Large intestine (tissue), 3 donors: ENCODE measurements around the gene POLR2B. TPM values are rescaled to one million over a fixed set of nuclear protein-coding genes. Genes with fewer than 3 reads are reported as not detected.

Source experiments
- DNase-seq, 2 donors: peaks; one replicate each; pipeline versions ENCODE4 v3.0.0 to v3.0.0-alpha.2; 2013
- H3K27ac ChIP-seq: one replicate; pipeline ENCODE4 v1.5.1; 2013; ENCODE audit warnings: low read length
- H3K27me3 ChIP-seq: 2 replicates; pipeline ENCODE4 v1.6.1; 2013; ENCODE audit warnings: low read length; ENCODE audit not compliant: control insufficient read depth, insufficient read depth
- H3K36me3 ChIP-seq: 2 replicates; pipeline ENCODE4 v1.6.1; 2013; ENCODE audit warnings: low read length; ENCODE audit not compliant: control insufficient read depth, insufficient read depth
- H3K4me1 ChIP-seq: one replicate; pipeline ENCODE4 v1.6.1; 2013; ENCODE audit warnings: low read length; ENCODE audit not compliant: control insufficient read depth, insufficient read depth
- H3K4me3 ChIP-seq: one replicate; pipeline ENCODE4 v1.5.1; 2013; ENCODE audit warnings: low read length
- H3K9me3 ChIP-seq: one replicate; pipeline ENCODE4 v1.6.1; 2013; ENCODE audit warnings: mild to moderate bottlenecking, low read depth, low read length, moderate library complexity; ENCODE audit not compliant: control insufficient read depth
- WGBS: methylation state at CpG from one replicate; pipeline ENCODE4 v1.1.5; 2013; ENCODE audit warnings: low lambda C conversion rate; ENCODE audit not compliant: insufficient coverage; 5-methylcytosine and 5-hydroxymethylcytosine counted together
- polyA plus RNA-seq: library from polyadenylated mRNA; unstranded; fragments of 120-200 nt; gene quantifications from one replicate; pipeline ENCODE4 v1.2.1, GENCODE V29; 2013

POLR2B gene
- polyA plus RNA-seq, 1 donor: 80.7 TPM

DNA sequence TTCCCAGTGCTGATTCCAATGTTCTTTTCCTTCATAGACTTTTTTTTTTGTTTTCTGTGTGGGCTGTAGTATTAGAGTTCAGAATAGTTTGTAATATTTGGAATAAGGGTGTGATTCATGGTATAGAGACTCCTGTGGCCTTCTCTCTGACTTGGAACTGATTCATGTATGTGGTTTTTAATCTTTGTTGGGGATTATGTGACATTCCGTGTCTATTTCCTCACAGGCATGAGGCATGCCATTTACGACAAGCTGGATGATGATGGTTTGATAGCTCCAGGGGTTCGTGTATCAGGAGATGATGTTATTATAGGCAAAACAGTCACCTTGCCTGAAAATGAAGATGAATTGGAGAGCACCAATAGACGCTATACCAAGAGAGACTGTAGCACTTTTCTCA lies 44.4 kb downstream of the POLR2B start:
- Histone ChIP-seq H3K27ac (no peak overlapping the region), H3K27me3 (no peaks in the 10 kb centered on the region), H3K4me1 (no peaks in the 10 kb centered on the region), H3K36me3 (peaks cover 84% of the 10 kb centered on the region), H3K9me3 (no peaks in the 10 kb centered on the region), H3K4me3 (no peak overlapping the region)
- WGBS: no CpG with 5 or more reads among the region's 4 CpGs
- no peak for DNase-seq

DNA sequence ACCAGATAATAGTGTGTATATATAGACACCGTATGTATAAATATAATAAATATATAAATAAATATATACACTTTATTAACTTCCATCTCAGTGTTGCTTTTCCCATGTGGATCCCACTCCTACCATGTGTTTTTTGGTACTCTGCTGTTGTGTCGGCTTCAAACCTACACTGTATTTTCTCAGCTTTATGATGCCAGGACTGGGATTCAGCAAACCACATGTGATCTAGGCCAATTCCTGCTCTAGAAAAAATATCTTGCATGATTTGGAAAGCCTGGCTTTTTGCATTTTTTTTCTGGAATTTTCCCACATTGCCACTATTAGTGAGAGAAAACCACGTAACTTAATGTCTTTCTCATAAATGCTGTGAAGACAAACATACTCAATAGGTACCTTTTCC lies 55.8 kb downstream of the POLR2B start:
- DNase-seq: no peak
- H3K9me3 ChIP-seq: peaks cover 3% of the 10 kb centered on the region
- H3K36me3 ChIP-seq: peaks cover 30% of the 10 kb centered on the region
- no peak overlapping the region for H3K27ac ChIP-seq
- no CpG with 5 or more reads among the region's 3 CpGs for WGBS
- no peak overlapping the region for H3K4me3 ChIP-seq
- H3K4me1 ChIP-seq: no peaks in the 10 kb centered on the region
- peaks cover 5% of the 10 kb centered on the region for H3K27me3 ChIP-seq

DNA sequence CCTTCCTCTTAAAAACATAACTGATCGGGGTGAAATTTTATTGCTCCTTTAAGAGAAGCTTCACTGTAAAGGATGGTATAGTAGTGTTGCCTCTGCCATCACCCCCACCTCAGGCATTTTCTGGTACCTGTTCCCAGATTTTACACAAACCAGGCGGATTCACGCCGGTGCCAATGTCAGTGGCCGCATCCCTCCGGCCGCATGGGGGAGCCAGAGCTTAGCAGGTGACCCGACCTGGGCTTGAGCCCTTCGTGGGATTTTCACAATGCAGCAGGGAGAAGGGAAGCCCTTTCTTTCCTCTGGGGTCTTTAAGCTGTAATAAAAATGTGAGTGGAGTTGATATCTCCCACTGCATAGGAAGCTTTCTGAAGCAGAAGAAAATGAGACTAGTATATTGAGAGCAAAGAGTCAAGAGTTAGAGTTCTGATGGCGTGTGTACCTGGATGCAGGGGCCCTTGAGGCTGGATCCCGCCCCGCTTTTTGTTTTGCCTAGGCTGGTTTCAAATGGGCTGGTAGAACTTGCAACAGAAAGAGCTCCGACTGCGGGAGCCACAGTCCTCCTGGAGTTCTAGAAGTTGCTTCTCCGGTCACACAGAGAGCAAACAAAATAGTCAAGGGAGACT lies 59.4 kb downstream of the POLR2B start:
- H3K27ac ChIP-seq: no peak overlapping the region

DNA sequence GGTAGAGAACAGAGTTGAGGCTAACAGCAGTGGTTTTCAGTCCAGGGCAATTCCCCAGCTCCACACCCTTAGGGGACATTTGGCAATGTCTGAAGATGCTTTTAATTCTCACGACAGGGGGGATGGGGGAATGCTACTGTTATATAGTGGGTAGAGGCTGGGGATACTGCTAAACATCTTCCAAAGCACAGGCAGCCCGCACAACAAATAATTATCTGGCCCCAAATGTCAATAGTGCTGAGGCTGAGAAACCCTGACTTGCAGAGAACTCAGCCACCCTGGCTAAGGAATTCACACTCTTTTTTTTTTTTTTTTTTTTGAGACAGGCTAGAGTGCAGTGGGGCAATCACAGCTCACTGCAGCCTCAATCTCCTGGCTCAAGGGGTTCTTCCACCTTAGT lies 60.6 kb downstream of the POLR2B start:
- Histone ChIP-seq H3K4me1 (no peaks in the 10 kb centered on the region), H3K36me3 (no peaks in the 10 kb centered on the region), H3K4me3 (no peak overlapping the region), H3K27ac (no peak overlapping the region), H3K27me3 (peaks cover 9% of the 10 kb centered on the region), H3K9me3 (no peaks in the 10 kb centered on the region)
- DNase-seq: no peak
- no CpG with 5 or more reads among the region's 2 CpGs for WGBS

More for the DNA sequence above, 59.4 kb downstream of the POLR2B start:
- Histone ChIP-seq H3K9me3 (no peaks in the 10 kb centered on the region), H3K36me3 (peaks cover 1% of the 10 kb centered on the region), H3K4me1 (no peaks in the 10 kb centered on the region), H3K27me3 (peaks cover 9% of the 10 kb centered on the region), H3K4me3 (no peak overlapping the region)
- peak; percentile 21 to 43 for DNase-seq
- no CpG with 5 or more reads among the region's 15 CpGs for WGBS

DNA sequence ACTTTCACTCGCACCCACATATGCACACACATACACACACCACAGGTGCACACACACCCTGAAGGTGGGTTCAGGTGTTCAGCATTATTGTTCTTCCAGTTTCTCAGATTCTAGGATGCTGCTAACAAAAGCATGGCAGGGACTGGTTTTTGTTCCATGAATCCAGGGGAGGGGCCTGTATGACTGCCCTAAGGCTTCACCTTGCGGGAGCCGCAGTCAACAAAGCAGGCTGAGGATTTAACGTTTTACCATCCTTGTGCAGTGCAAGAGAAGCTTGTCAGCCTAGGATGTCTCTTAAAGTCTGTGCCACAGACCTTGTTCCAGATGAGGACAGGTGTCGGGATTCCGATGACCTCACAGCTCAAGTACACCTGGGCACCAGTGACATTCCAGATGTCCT lies 61.8 kb downstream of the POLR2B start:
- Histone ChIP-seq H3K36me3 (no peaks in the 10 kb centered on the region), H3K4me1 (no peaks in the 10 kb centered on the region), H3K27ac (no peak overlapping the region), H3K9me3 (no peaks in the 10 kb centered on the region), H3K4me3 (no peak overlapping the region), H3K27me3 (peaks cover 9% of the 10 kb centered on the region)
- DNase-seq: no peak
- WGBS: no CpG with 5 or more reads among the region's 6 CpGs

DNA sequence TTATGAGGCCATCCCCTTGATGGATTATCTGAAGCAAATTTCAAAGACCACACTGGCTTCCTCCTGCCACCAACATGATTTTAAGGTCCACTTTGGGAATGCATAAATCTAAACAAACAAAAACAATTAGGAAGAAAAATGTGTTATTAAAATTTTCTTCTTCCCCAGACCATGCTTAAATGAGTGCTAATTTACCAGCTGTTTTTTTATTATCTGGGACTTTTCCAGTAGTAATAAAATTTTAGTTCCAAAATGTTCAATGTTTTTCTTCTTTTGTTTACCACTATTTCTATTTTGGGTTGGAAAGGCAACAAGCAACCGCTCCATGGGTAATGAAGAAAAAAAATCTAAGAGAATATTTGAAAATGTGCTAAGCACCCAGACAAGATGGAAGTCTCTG lies 62.3 kb downstream of the POLR2B start:
- Histone ChIP-seq H3K27me3 (peaks cover 9% of the 10 kb centered on the region), H3K4me3 (no peak overlapping the region), H3K4me1 (no peaks in the 10 kb centered on the region), H3K36me3 (no peaks in the 10 kb centered on the region), H3K27ac (no peak overlapping the region), H3K9me3 (no peaks in the 10 kb centered on the region)
- no peak for DNase-seq
- 78% methylated on average over 1 of the region's 1 CpG for WGBS

DNA sequence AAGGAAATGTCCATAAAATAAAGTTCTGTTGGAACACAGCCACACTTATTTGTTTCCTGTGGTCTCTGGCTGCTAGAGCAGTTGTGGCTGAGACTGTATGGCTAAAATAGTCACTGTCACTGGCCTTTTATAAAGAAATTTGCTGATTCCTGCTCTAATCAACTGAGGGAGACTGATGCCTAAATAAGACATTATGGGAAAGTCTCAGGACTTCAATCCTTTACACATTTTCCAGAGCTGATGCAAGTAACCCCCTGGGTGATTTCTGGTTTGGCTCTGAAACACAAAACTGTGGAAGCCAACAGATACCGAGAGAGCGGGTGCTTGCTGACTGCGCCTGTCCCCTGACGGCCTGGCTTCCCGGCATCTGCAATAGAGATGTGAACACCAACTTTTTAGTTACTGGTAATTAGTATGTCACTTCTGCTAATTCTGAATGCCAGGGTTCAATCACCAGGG lies 64.0 kb downstream of the POLR2B start:
- H3K4me1 ChIP-seq: no peaks in the 10 kb centered on the region
- no peaks in the 10 kb centered on the region for H3K36me3 ChIP-seq
- H3K27ac ChIP-seq: no peak overlapping the region
- no peaks in the 10 kb centered on the region for H3K9me3 ChIP-seq
- no peak overlapping the region for H3K4me3 ChIP-seq
- no CpG with 5 or more reads among the region's 5 CpGs for WGBS
- no peak for DNase-seq
- H3K27me3 ChIP-seq: peaks cover 7% of the 10 kb centered on the region

DNA sequence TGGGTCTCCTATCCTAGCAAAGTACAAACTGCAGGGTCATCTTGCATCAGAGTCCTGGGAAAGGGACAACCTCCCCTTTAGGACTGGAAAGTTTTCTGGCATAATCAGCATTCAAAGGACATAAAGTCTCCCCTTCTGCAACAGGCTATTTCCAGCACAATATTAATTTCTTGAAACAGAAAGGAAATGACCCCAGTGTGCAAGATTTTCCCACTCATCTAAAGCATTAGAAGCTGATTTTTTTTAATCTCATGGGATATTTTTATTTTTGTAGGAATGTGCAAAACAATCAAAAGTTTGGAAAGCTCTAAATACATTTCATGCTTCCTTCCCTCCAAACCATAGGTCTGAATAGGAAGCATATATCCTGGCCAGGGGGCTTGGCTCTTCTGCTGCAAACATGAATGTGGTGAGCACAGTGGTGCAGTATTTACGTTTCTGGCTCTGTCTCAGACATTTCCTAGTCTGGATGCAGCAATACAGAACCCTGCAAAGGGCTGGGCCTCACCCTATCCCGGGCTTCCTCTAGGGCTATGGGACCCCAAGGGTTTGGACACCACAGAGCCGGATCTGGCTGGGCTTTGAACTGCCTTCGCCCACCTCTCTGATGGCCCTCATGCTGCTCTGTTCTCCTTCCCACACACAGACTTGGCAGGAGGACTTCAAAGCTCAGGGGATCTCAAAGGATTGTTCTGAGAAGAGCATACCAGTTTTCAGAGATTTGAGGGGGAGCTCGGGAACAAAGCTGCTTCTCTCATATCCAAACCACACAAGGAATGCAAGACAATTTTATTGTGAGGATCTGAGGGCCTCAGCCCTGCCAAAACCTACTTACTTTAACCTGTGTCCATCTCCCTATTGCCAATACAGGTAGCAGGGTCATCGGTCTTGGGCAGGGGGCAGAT lies 64.9 kb downstream of the POLR2B start:
- Histone ChIP-seq H3K27me3 (peaks cover 4% of the 10 kb centered on the region), H3K9me3 (no peaks in the 10 kb centered on the region), H3K36me3 (no peaks in the 10 kb centered on the region), H3K4me3 (no peak overlapping the region), H3K4me1 (no peaks in the 10 kb centered on the region), H3K27ac (peak overlapping the region; percentile 23)
- DNase-seq: peak in 1 of 2 donors; percentile 27
- no CpG with 5 or more reads among the region's 6 CpGs for WGBS

DNA sequence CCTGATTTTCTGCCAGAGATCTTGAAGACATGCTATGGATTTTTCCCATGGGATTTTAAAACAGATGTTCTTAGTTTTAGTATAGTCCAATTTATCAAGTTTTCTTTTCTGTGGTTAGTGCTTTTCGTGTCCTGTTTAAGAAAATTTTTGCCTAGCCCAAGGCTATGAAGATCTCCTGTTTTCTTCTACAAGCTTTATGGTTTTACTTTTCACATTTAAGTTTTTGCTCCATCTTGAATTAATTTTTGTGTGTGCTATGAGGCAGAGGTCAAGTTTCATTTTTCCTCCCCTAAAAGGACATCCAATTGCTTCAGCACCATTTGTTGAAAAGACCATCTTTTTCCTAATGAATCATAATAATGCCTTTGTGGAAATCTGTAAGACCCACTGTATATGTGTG lies 65.6 kb downstream of the POLR2B start:
- no peak for DNase-seq
- Histone ChIP-seq H3K27ac (peak overlapping the region; percentile 23), H3K4me3 (no peak overlapping the region), H3K27me3 (peaks cover 4% of the 10 kb centered on the region), H3K4me1 (no peaks in the 10 kb centered on the region), H3K36me3 (no peaks in the 10 kb centered on the region), H3K9me3 (no peaks in the 10 kb centered on the region)
- WGBS: 57% methylated on average over 1 of the region's 1 CpG

DNA sequence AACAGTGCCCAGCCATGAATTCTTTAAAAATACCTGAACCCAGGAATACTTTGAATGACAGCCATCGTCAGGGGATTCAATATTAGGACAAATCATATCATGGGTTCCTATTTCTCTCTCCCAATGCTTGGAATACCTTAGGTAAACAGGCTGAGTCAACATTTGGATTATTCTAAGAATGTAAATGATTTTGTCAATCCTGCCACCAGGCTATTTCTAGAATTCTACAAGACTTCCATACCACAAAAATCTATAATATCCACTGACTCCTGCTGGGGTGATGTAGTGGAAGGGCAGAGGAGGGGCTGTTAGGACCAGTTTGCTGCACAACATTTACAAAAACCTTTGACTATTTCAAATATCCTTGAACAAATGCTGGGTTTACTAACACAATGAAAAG lies 66.3 kb downstream of the POLR2B start:
- Histone ChIP-seq H3K4me3 (no peak overlapping the region), H3K4me1 (no peaks in the 10 kb centered on the region), H3K27ac (no peak overlapping the region), H3K36me3 (no peaks in the 10 kb centered on the region), H3K9me3 (no peaks in the 10 kb centered on the region), H3K27me3 (peaks cover 3% of the 10 kb centered on the region)
- no CpG with 5 or more reads among the region's 1 CpG for WGBS
- no peak for DNase-seq
